Upper lobe of left lung (tissue), 6 donors: ENCODE data around the gene CDC42. TPM values are rescaled to one million over a fixed set of nuclear protein-coding genes. Genes with fewer than 3 reads are reported as not detected.

Experiments
- ATAC-seq, 2 donors: fragments of 200-7000 bp; cut with Tn5 transposase; one replicate each; pipeline ENCODE4 v1.9.1; 2022; ENCODE audit warnings: mild to moderate bottlenecking in 2 of 2, moderate library complexity in 2 of 2; ENCODE audit not compliant: low FRiP score in 2 of 2
- DNase-seq, 2 donors: peaks; one replicate each; pipeline ENCODE4 v3.0.0-alpha.2; 2019 to 2020
- H3K27ac ChIP-seq, 4 donors: fragments of 200-600 bp; sonication (generic); one replicate each; pipeline ENCODE4 v1.5.1; 2016 to 2019
- H3K27me3 ChIP-seq, 4 donors: fragments of 200-600 bp; sonication (generic); one replicate each; pipeline ENCODE4 v1.5.1; 2017 to 2019
- H3K36me3 ChIP-seq, 4 donors: fragments of 200-600 bp; sonication (generic); one replicate each; pipeline ENCODE4 v1.5.1; 2016 to 2019
- H3K4me1 ChIP-seq, 4 donors: fragments of 200-600 bp; sonication (generic); one replicate each; pipeline ENCODE4 v1.5.1; 2018 to 2019
- H3K4me3 ChIP-seq, 4 donors: fragments of 200-600 bp; sonication (generic); one replicate each; pipeline ENCODE4 v1.5.1; 2017 to 2019; ENCODE audit warnings: mild to moderate bottlenecking in 2 of 4, moderate library complexity in 1 of 4
- H3K9me3 ChIP-seq, 4 donors: fragments of 200-600 bp; sonication (generic); one replicate each; pipeline ENCODE4 v1.5.1; 2018 to 2019
- CTCF ChIP-seq, 6 experiments: fragments of 450-650 bp in 4 of 6; fragments of 200-600 bp in 2 of 6; sonication (generic) in 2 of 6; IDR thresholded peaks; one replicate each; pipeline ENCODE4 v1.5.1; 2016 to 2019; ENCODE audit warnings: antibody characterized with exemption in 6 of 6
- EP300 ChIP-seq, 4 donors: sonication (generic); formaldehyde crosslinking; IDR thresholded peaks; one replicate each; pipeline ENCODE4 v1.5.1; 2017; ENCODE audit warnings: antibody characterized with exemption in 4 of 4, control low read depth in 2 of 4
- POLR2A ChIP-seq, 4 donors: fragments of 450-650 bp; IDR thresholded peaks; one replicate each; pipeline ENCODE4 v1.5.1; 2016 to 2017; ENCODE audit warnings: antibody characterized with exemption in 4 of 4, mild to moderate bottlenecking in 2 of 4
- POLR2AphosphoS5 ChIP-seq, 2 donors: sonication (generic); formaldehyde crosslinking; IDR thresholded peaks; one replicate each; pipeline ENCODE4 v1.5.1; 2017; ENCODE audit warnings: antibody characterized with exemption in 2 of 2
- WGBS, 2 donors: methylation state at CpG; one replicate each; pipeline ENCODE4 v1.1.5; 2017 to 2018; 5-methylcytosine and 5-hydroxymethylcytosine counted together
- total RNA-seq, 6 donors: library from RNA; depleted of rRNA in 4 of 6; stranded (reverse); fragments of >200 nt in 4 of 6; gene quantifications; one replicate each; pipeline versions ENCODE4 v1.1.0 to v1.2.1, GENCODE V29; 2016 to 2021
- donor health status: DM: no; HTN: no; CAD: no; lungs with moderate emphysema.
- donor health status: DM: no; HTN: yes; CAD: no; lungs with severe emphysema.

CDC42 gene
- total RNA-seq, 6 donors from 2014 or later, result 24.1 to 248 (median 213) TPM

GRCh38 chr1:22055463-22055862 is 3.0 kb downstream of the CDC42 start:
- Histone ChIP-seq H3K36me3 (peaks cover 0 to 17% (median 0%) of the 10 kb centered on the region in 4 donors), H3K27ac (peak overlapping the region in 1 of 4 donors; percentile 53), H3K27me3 (no peaks in the 10 kb centered on the region), H3K9me3 (no peaks in the 10 kb centered on the region), H3K4me3 (peak overlapping the region in 1 of 4 donors; percentile 9), H3K4me1 (peaks cover 61 to 66% (median 63%) of the 10 kb centered on the region in 4 donors)
- whole genome bisulfite sequencing, 2 donors, result 45 to 67% methylated on average over 6 of the region's 6 CpGs
- TF ChIP-seq POLR2AphosphoS5 (IDR thresholded peaks at IDR 0.05) (no peak), POLR2A (IDR thresholded peaks at IDR 0.05) (no peak), CTCF (IDR thresholded peaks at IDR 0.05) (no peak), EP300 (IDR thresholded peaks at IDR 0.05) (no peak)
- ATAC-seq (no peak), DNase-seq (no peak)

GRCh38 chr1:22056043-22056442 is 3.5 kb downstream of the CDC42 start:
- Histone ChIP-seq H3K4me3 (no peak overlapping the region), H3K4me1 (peaks cover 61 to 71% (median 67%) of the 10 kb centered on the region in 4 donors), H3K27me3 (no peaks in the 10 kb centered on the region), H3K27ac (peak overlapping the region in 2 of 4 donors; percentile 53 to 54), H3K36me3 (peaks cover 0 to 17% (median 0%) of the 10 kb centered on the region in 4 donors), H3K9me3 (no peaks in the 10 kb centered on the region)
- 22 to 43% methylated on average over 1 of the region's 1 CpG for WGBS, 2 donors
- no peak for ATAC-seq
- no peak for TF ChIP-seq EP300 (IDR thresholded peaks at IDR 0.05)
- TF ChIP-seq POLR2AphosphoS5 (IDR thresholded peaks at IDR 0.05), result no peak
- no peak for TF ChIP-seq CTCF (IDR thresholded peaks at IDR 0.05)
- TF ChIP-seq POLR2A (IDR thresholded peaks at IDR 0.05), result no peak
- no peak for DNase-seq

GRCh38 chr1:22056936-22057335 is 4.4 kb downstream of the CDC42 start:
- WGBS, 2 donors, result 42 to 57% methylated on average over 2 of the region's 2 CpGs
- H3K36me3 ChIP-seq, result peaks cover 0 to 17% (median 0%) of the 10 kb centered on the region in 4 donors
- no peaks in the 10 kb centered on the region for H3K27me3 ChIP-seq
- no peaks in the 10 kb centered on the region for H3K9me3 ChIP-seq
- H3K4me1 ChIP-seq, result peaks cover 66 to 79% (median 74%) of the 10 kb centered on the region in 4 donors
- no peak overlapping the region for H3K4me3 ChIP-seq
- H3K27ac ChIP-seq, result peak overlapping the region in 1 of 4 donors; percentile 54
- no peak for DNase-seq
- TF ChIP-seq EP300 (IDR thresholded peaks at IDR 0.05) (no peak), POLR2AphosphoS5 (IDR thresholded peaks at IDR 0.05) (no peak), POLR2A (IDR thresholded peaks at IDR 0.05) (no peak), CTCF (IDR thresholded peaks at IDR 0.05) (no peak)
- ATAC-seq, result no peak

- Histone ChIP-seq H3K4me3 (no peak overlapping the region), H3K27me3 (no peaks in the 10 kb centered on the region), H3K36me3 (peaks cover 0 to 17% (median 0%) of the 10 kb centered on the region in 4 donors), H3K9me3 (no peaks in the 10 kb centered on the region), H3K27ac (peak overlapping the region in 1 of 4 donors; percentile 54), H3K4me1 (peaks cover 71 to 88% (median 80%) of the 10 kb centered on the region in 4 donors)
- TF ChIP-seq CTCF (IDR thresholded peaks at IDR 0.05) (no peak), POLR2A (IDR thresholded peaks at IDR 0.05) (no peak), EP300 (IDR thresholded peaks at IDR 0.05) (no peak), POLR2AphosphoS5 (IDR thresholded peaks at IDR 0.05) (no peak)
- no peak for DNase-seq
- ATAC-seq, result no peak
- 89% methylated on average over 10 of the region's 10 CpGs for WGBS, 2 donors
These were observed 5.4 kb downstream of the CDC42 start for GRCh38 chr1:22057861-22058260.
